Upper lobe of left lung (tissue), 6 donors: Measurements from ENCODE around the gene TMEM126B. TPM values are rescaled to one million over a fixed set of nuclear protein-coding genes. Genes with fewer than 3 reads are reported as not detected.
"Not testable (repeated sequence)": the region's sequence is repeated elsewhere in the genome, so short reads cannot be mapped to it uniquely, and the experiment has no call there.

Experiments
- ATAC-seq, 2 donors: fragments of 200-7000 bp; cut with Tn5 transposase; one replicate each; pipeline ENCODE4 v1.9.1; 2022; ENCODE audit warnings: mild to moderate bottlenecking in 2 of 2, moderate library complexity in 2 of 2; ENCODE audit not compliant: low FRiP score in 2 of 2
- DNase-seq, 2 donors: peaks; one replicate each; pipeline ENCODE4 v3.0.0-alpha.2; 2019 to 2020
- H3K27ac ChIP-seq, 4 donors: fragments of 200-600 bp; sonication (generic); one replicate each; pipeline ENCODE4 v1.5.1; 2016 to 2019
- H3K27me3 ChIP-seq, 4 donors: fragments of 200-600 bp; sonication (generic); one replicate each; pipeline ENCODE4 v1.5.1; 2017 to 2019
- H3K36me3 ChIP-seq, 4 donors: fragments of 200-600 bp; sonication (generic); one replicate each; pipeline ENCODE4 v1.5.1; 2016 to 2019
- H3K4me1 ChIP-seq, 4 donors: fragments of 200-600 bp; sonication (generic); one replicate each; pipeline ENCODE4 v1.5.1; 2018 to 2019
- H3K4me3 ChIP-seq, 4 donors: fragments of 200-600 bp; sonication (generic); one replicate each; pipeline ENCODE4 v1.5.1; 2017 to 2019; ENCODE audit warnings: mild to moderate bottlenecking in 2 of 4, moderate library complexity in 1 of 4
- H3K9me3 ChIP-seq, 4 donors: fragments of 200-600 bp; sonication (generic); one replicate each; pipeline ENCODE4 v1.5.1; 2018 to 2019
- EP300 ChIP-seq, 4 donors: sonication (generic); formaldehyde crosslinking; IDR thresholded peaks; one replicate each; pipeline ENCODE4 v1.5.1; 2017; ENCODE audit warnings: antibody characterized with exemption in 4 of 4, control low read depth in 2 of 4
- POLR2A ChIP-seq, 4 donors: fragments of 450-650 bp; IDR thresholded peaks; one replicate each; pipeline ENCODE4 v1.5.1; 2016 to 2017; ENCODE audit warnings: antibody characterized with exemption in 4 of 4, mild to moderate bottlenecking in 2 of 4
- POLR2AphosphoS5 ChIP-seq, 2 donors: sonication (generic); formaldehyde crosslinking; IDR thresholded peaks; one replicate each; pipeline ENCODE4 v1.5.1; 2017; ENCODE audit warnings: antibody characterized with exemption in 2 of 2
- WGBS, 2 donors: methylation state at CpG; one replicate each; pipeline ENCODE4 v1.1.5; 2017 to 2018; 5-methylcytosine and 5-hydroxymethylcytosine counted together
- total RNA-seq, 6 donors: library from RNA; depleted of rRNA in 4 of 6; stranded (reverse); fragments of >200 nt in 4 of 6; gene quantifications; one replicate each; pipeline versions ENCODE4 v1.1.0 to v1.2.1, GENCODE V29; 2016 to 2021
- TF ChIP-seq, protein P1 (sequence below), 6 experiments: fragments of 450-650 bp in 4 of 6; fragments of 200-600 bp in 2 of 6; sonication (generic) in 2 of 6; IDR thresholded peaks; one replicate each; pipeline ENCODE4 v1.5.1; 2016 to 2019; ENCODE audit warnings: antibody characterized with exemption in 6 of 6
- donor health status: DM: no; HTN: no; CAD: no; lungs with moderate emphysema.
- donor health status: DM: no; HTN: yes; CAD: no; lungs with severe emphysema.

TMEM126B gene
- total RNA-seq, 6 donors from 2014 or later: 19.3 to 72.6 (median 44.8) TPM

DNA sequence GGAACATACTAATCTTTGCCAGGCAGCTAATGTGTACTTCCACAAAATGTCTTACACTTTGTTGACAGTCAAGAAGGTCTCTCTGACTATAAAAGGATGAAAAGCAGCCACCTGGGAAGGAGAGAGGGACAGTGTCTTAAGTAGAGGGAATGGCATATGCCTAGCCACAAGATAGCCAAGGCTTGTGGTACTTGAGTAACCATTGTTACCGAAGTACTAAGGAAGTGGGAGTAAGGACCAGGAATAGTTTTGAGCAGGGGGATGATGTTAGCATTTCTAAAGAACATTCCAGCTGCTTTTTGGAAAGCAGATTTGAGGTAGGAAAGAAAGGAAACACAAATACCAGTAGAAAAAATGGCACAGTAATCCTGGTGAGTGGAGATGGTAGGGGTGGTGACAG is 22.7 kb downstream of the TMEM126B start:
- H3K36me3 ChIP-seq: peaks cover 0 to 28% (median under 1%) of the 10 kb centered on the region in 4 donors
- H3K27me3 ChIP-seq: no peaks in the 10 kb centered on the region
- H3K4me1 ChIP-seq: peaks cover 9 to 24% (median 16%) of the 10 kb centered on the region in 4 donors
- 80 to 100% methylated on average over 1 of the region's 1 CpG for WGBS, 2 donors
- no peak for ATAC-seq
- TF ChIP-seq POLR2A (IDR thresholded peaks at IDR 0.05) (no peak), EP300 (IDR thresholded peaks at IDR 0.05) (no peak), POLR2AphosphoS5 (IDR thresholded peaks at IDR 0.05) (no peak)
- TF ChIP-seq, protein P1, sequence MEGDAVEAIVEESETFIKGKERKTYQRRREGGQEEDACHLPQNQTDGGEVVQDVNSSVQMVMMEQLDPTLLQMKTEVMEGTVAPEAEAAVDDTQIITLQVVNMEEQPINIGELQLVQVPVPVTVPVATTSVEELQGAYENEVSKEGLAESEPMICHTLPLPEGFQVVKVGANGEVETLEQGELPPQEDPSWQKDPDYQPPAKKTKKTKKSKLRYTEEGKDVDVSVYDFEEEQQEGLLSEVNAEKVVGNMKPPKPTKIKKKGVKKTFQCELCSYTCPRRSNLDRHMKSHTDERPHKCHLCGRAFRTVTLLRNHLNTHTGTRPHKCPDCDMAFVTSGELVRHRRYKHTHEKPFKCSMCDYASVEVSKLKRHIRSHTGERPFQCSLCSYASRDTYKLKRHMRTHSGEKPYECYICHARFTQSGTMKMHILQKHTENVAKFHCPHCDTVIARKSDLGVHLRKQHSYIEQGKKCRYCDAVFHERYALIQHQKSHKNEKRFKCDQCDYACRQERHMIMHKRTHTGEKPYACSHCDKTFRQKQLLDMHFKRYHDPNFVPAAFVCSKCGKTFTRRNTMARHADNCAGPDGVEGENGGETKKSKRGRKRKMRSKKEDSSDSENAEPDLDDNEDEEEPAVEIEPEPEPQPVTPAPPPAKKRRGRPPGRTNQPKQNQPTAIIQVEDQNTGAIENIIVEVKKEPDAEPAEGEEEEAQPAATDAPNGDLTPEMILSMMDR (IDR thresholded peaks at IDR 0.05): no peak
- no peak overlapping the region for H3K27ac ChIP-seq
- H3K4me3 ChIP-seq: no peak overlapping the region
- no peak for DNase-seq
- H3K9me3 ChIP-seq: no peaks in the 10 kb centered on the region

DNA sequence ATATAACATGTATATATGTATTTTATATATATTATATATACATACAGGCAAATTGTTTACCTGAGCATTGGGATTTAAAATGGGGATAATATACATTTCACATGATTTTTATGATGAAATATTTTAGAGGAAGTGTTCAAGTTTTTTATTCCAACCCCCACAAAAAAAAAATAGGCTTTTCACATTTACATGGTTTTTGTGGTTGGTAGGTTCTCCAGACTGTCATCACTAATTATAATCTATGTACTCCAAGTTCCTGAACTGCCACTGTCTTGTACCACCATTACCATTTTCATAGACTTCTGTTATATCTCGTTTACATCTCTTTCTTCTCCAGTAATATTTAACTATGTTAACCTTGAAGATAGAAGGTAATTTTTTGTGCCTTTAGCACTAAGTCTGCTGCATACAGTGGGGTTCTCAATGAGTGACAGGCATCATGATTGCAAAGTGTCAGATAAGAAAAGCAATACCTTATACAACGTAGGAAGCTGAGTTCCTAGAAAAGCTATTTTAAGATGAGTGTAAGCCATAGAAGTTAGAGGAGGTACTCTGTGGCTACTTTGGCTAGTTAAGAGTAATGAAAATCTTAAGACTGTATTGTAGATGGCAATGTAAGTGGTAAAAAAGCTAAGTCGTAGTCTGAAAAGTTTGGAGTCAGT is 24.5 kb downstream of the TMEM126B start:
- no peak overlapping the region for H3K4me3 ChIP-seq
- peaks cover 8 to 16% (median 12%) of the 10 kb centered on the region in 4 donors for H3K4me1 ChIP-seq
- H3K9me3 ChIP-seq: no peaks in the 10 kb centered on the region
- peaks cover 0 to 44% (median 6%) of the 10 kb centered on the region in 4 donors for H3K36me3 ChIP-seq
- 59 to 63% methylated on average over 3 of the region's 3 CpGs for WGBS, 2 donors
- no peak overlapping the region for H3K27ac ChIP-seq
- DNase-seq: no peak
- no peak for ATAC-seq
- no peaks in the 10 kb centered on the region for H3K27me3 ChIP-seq
- TF ChIP-seq EP300 (IDR thresholded peaks at IDR 0.05): no peak
- TF ChIP-seq POLR2A (IDR thresholded peaks at IDR 0.05): no peak
- TF ChIP-seq POLR2AphosphoS5 (IDR thresholded peaks at IDR 0.05): no peak
- TF ChIP-seq, protein P1 (IDR thresholded peaks at IDR 0.05): no peak

DNA sequence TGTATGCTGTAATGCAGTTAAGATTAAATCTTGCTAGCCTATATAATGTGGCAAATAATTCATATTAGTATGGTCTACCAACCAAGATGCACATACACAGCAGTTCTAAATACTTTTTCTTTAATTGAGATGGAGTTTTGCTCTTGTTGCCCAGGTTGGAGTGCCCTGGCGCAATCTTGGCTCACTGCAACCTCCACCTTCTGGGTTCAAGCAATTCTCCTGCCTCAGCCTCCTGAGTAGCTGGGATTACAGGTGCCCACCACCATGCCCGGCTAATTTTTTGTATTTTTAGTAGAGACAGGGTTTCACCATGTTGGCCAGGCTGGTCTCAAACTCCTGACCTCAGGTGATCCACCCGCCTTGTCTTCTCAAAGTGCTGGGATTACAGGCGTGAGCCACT is 25.9 kb downstream of the TMEM126B start:
- not testable (repeated sequence) for ATAC-seq
- WGBS, 2 donors: 95 to 97% methylated on average over 4 of the region's 4 CpGs
- H3K36me3 ChIP-seq: peaks cover 0 to 58% (median 6%) of the 10 kb centered on the region in 4 donors

DNA sequence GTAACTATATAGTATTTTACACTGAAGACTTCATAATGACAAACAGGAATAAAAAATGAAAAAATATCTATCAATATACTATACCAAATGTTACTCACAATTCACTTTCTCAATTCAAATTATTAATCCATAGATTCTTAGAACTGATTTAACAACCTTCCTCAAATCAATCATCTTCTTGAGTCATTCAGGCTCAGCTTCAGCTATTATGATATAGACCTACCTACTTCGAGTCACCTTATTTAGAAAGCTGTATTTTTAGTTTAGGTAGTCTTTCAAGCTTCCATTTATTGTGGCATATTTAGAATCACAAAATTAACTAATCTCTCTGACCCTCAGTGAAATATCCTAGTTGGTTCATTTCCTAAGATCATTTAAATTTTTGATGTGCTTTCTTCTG is 28.4 kb downstream of the TMEM126B start:
- Histone ChIP-seq H3K27me3 (no peaks in the 10 kb centered on the region), H3K4me1 (peaks cover 24 to 36% (median 32%) of the 10 kb centered on the region in 4 donors), H3K9me3 (no peaks in the 10 kb centered on the region), H3K36me3 (peaks cover 0 to 81% (median 9%) of the 10 kb centered on the region in 4 donors), H3K27ac (no peak overlapping the region), H3K4me3 (no peak overlapping the region)
- no peak for DNase-seq
- WGBS, 2 donors: 85 to 91% methylated on average over 1 of the region's 1 CpG
- TF ChIP-seq POLR2AphosphoS5 (IDR thresholded peaks at IDR 0.05) (no peak), POLR2A (IDR thresholded peaks at IDR 0.05) (no peak), EP300 (IDR thresholded peaks at IDR 0.05) (no peak)
- TF ChIP-seq, protein P1 (IDR thresholded peaks at IDR 0.05): no peak
- ATAC-seq: no peak

More for the DNA sequence above, 25.9 kb downstream of the TMEM126B start:
- peaks cover 9 to 20% (median 12%) of the 10 kb centered on the region in 4 donors for H3K4me1 ChIP-seq
- H3K27me3 ChIP-seq, DNase-seq, H3K9me3 ChIP-seq, H3K4me3 ChIP-seq, H3K27ac ChIP-seq: not testable (repeated sequence)

DNA sequence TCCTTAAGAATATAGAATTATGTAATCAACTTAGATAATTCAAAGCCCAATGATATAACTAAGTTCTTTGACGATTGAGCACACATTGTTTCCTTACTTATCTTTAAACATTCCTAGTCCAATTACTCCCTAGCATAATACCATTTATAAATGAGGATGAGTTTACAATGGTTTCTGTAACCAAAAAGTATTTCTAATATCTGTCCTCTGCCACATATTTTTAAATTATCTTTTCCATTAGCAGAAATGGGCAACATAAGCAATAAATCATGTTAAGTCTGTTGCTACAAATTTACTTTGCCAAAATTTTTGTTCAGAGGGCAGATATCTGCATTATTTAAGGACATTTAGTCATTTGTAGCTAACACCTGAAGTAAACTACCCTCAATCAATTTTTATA is 29.8 kb downstream of the TMEM126B start:
- Histone ChIP-seq H3K4me3 (no peak overlapping the region), H3K27me3 (no peaks in the 10 kb centered on the region), H3K9me3 (no peaks in the 10 kb centered on the region), H3K36me3 (peaks cover 0 to 89% (median 9%) of the 10 kb centered on the region in 4 donors), H3K27ac (no peak overlapping the region), H3K4me1 (peaks cover 37 to 50% (median 46%) of the 10 kb centered on the region in 4 donors)
- ATAC-seq: no peak
- DNase-seq: no peak
- 30 to 38% methylated on average over 1 of the region's 1 CpG for WGBS, 2 donors
- TF ChIP-seq EP300 (IDR thresholded peaks at IDR 0.05) (no peak), POLR2AphosphoS5 (IDR thresholded peaks at IDR 0.05) (no peak), POLR2A (IDR thresholded peaks at IDR 0.05) (no peak)
- TF ChIP-seq, protein P1 (IDR thresholded peaks at IDR 0.05): no peak
